ENCODE results near the gene MEI4.
A peak's percentile ranks its signal among the peaks of the same experiment; 100 is the strongest.

The MEI4 gene

GRCh38 chr6:77656999-77657764, 4.3 kb downstream of the MEI4 start:
- no peak for TF ChIP-seq CTCF (IDR thresholded peaks at IDR 0.05; ENCODE audit: low read depth, low read length, missing control alignments)
- no peak for DNase-seq
- Histone ChIP-seq H3K27ac (no peak overlapping the region), H3K27me3 (replicated peaks) (no peaks in the 10 kb centered on the region), H3K36me3 (replicated peaks) (no peaks in the 10 kb centered on the region), H3K4me3 (ENCODE audit: low read depth, low read length) (no peak overlapping the region)
- in situ Hi-C loops (cut with HindIII; ENCODE audit: low pct_ligation_motif_present, low sequenced_read_pairs) = no loop called here

- H3K27me3 ChIP-seq (replicated peaks) = no peaks in the 10 kb centered on the region
- in situ Hi-C loops (cut with HindIII; ENCODE audit: low pct_ligation_motif_present, low sequenced_read_pairs) = no loop called here
- no peak for DNase-seq
- no peak overlapping the region for H3K27ac ChIP-seq
- no peaks in the 10 kb centered on the region for H3K36me3 ChIP-seq (replicated peaks)
- no peak for TF ChIP-seq CTCF (IDR thresholded peaks at IDR 0.05; ENCODE audit: low read depth, low read length, missing control alignments)
- H3K4me3 ChIP-seq (ENCODE audit: low read depth, low read length) = no peak overlapping the region
Observed at GRCh38 chr6:77666340-77666739, 13.5 kb downstream of the MEI4 start.

- H3K27me3 ChIP-seq (replicated peaks) = no peaks in the 10 kb centered on the region
- in situ Hi-C loops (cut with HindIII; ENCODE audit: low pct_ligation_motif_present, low sequenced_read_pairs) = no loop called here
- H3K36me3 ChIP-seq (replicated peaks) = no peaks in the 10 kb centered on the region
- H3K4me3 ChIP-seq (ENCODE audit: low read depth, low read length) = no peak overlapping the region
- H3K27ac ChIP-seq = no peak overlapping the region
- no peak for DNase-seq
- no peak for TF ChIP-seq CTCF (IDR thresholded peaks at IDR 0.05; ENCODE audit: low read depth, low read length, missing control alignments)
Observed at GRCh38 chr6:77666846-77667245, 14.0 kb downstream of the MEI4 start.

- H3K27ac ChIP-seq = no peak overlapping the region
- no peak for TF ChIP-seq CTCF (IDR thresholded peaks at IDR 0.05; ENCODE audit: low read depth, low read length, missing control alignments)
- no peak overlapping the region for H3K4me3 ChIP-seq (ENCODE audit: low read depth, low read length)
- DNase-seq = no peak
- in situ Hi-C loops (cut with HindIII; ENCODE audit: low pct_ligation_motif_present, low sequenced_read_pairs) = no loop called here
- H3K36me3 ChIP-seq (replicated peaks) = no peaks in the 10 kb centered on the region
- no peaks in the 10 kb centered on the region for H3K27me3 ChIP-seq (replicated peaks)
Observed at GRCh38 chr6:77669913-77670312, 17.1 kb downstream of the MEI4 start.

GRCh38 chr6:77674211-77674610, 21.4 kb downstream of the MEI4 start:
- Histone ChIP-seq H3K27ac (no peak overlapping the region), H3K27me3 (replicated peaks) (no peaks in the 10 kb centered on the region), H3K36me3 (replicated peaks) (no peaks in the 10 kb centered on the region), H3K4me3 (ENCODE audit: low read depth, low read length) (no peak overlapping the region)
- in situ Hi-C loops (cut with HindIII; ENCODE audit: low pct_ligation_motif_present, low sequenced_read_pairs) = no loop called here
- no peak for TF ChIP-seq CTCF (IDR thresholded peaks at IDR 0.05; ENCODE audit: low read depth, low read length, missing control alignments)
- DNase-seq = no peak

- H3K27ac ChIP-seq = no peak overlapping the region
- no peak overlapping the region for H3K4me3 ChIP-seq (ENCODE audit: low read depth, low read length)
- peak; percentile 1 for DNase-seq
- no peak for TF ChIP-seq CTCF (IDR thresholded peaks at IDR 0.05; ENCODE audit: low read depth, low read length, missing control alignments)
- H3K36me3 ChIP-seq (replicated peaks) = no peaks in the 10 kb centered on the region
- no peaks in the 10 kb centered on the region for H3K27me3 ChIP-seq (replicated peaks)
- in situ Hi-C loops (cut with HindIII; ENCODE audit: low pct_ligation_motif_present, low sequenced_read_pairs) = no loop called here
Observed at GRCh38 chr6:77678048-77678447, 25.2 kb downstream of the MEI4 start.

Data from brain microvascular endothelial cell (primary cell).